ENCODE data around the gene PTPN1. TPM values are rescaled to one million over a fixed set of nuclear protein-coding genes. Genes with fewer than 3 reads are reported as not detected.
"Not testable (repeated sequence)": the region's sequence is repeated elsewhere in the genome, so short reads cannot be mapped to it uniquely, and the experiment has no call there.

Gene PTPN1
- total RNA-seq, 1 donor from 2014 or later = 8.4 TPM

DNA sequence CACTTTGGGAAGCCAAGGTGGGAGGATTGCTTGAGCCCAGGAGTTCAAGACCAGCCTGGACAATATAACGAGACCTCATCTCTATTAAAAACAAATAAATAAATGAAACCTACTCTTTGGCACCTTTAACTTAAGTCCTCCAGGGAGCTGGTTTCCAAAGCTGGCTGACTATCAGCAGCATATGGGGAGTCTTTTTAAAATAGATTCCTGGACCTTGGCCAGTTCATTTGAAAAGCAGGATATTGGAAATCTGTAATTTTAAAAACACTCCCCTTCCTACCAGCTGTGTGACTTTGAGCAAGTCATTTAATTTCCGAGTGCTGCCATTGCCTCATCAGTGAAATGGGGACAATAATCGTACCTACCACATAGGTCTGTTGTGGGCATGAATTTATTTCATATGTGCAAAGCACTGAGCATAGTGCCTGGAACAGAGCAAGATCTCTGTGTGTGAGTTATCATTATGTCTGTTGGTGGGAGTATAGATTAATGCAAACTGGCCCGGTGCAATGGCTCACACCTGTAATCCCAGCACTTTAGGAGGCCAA, 40.9 kb upstream of the PTPN1 start:
- Histone ChIP-seq H3K27me3 (ENCODE audit: control insufficient read depth in 3 of 3, insufficient read depth in 3 of 3, low read length in 3 of 3) (no peaks in the 10 kb centered on the region), H3K27ac (ENCODE audit: low read depth, low read length) (no peak overlapping the region), H3K9ac (ENCODE audit: low read depth in 1 of 3, low read length in 3 of 3) (no peak overlapping the region), H3K9me3 (ENCODE audit: control insufficient read depth in 3 of 3, low read length in 3 of 3) (no peaks in the 10 kb centered on the region), H3K4me1 (ENCODE audit: control insufficient read depth in 3 of 3, insufficient read depth in 3 of 3, low read length in 3 of 3) (peaks cover 4 to 6% (median 5%) of the 10 kb centered on the region in 3 donors), H3K4me3 (ENCODE audit: low read length in 3 of 3) (no peak overlapping the region), H3K36me3 (ENCODE audit: control insufficient read depth in 3 of 3, insufficient read depth in 3 of 3, low read length in 3 of 3) (no peaks in the 10 kb centered on the region)

DNA sequence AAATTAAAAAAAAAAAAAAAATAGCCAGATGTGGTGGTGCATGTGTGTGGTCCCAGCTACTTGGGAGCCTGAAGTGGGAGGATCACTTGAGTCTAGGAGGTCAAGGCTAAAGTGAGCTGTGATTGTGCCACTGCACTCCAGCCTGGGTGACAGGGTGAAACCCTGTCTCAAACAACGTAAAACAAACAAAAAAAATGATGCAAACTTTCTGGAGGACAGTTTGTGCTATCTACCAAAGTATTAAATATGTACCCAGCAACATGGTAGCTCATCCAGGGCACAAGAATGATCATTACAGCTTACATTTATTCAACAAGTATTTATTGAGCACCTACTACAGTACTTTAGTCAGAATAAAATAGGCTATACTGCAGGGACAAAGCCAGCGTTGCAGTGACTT, 40.4 kb upstream of the PTPN1 start:
- H3K9me3 ChIP-seq (ENCODE audit: control insufficient read depth in 3 of 3, low read length in 3 of 3) = no peaks in the 10 kb centered on the region
- H3K36me3 ChIP-seq (ENCODE audit: control insufficient read depth in 3 of 3, insufficient read depth in 3 of 3, low read length in 3 of 3) = no peaks in the 10 kb centered on the region
- peaks cover under 1 to 3% (median 1%) of the 10 kb centered on the region in 3 donors for H3K4me1 ChIP-seq (ENCODE audit: control insufficient read depth in 3 of 3, insufficient read depth in 3 of 3, low read length in 3 of 3)
- no peak overlapping the region for H3K4me3 ChIP-seq (ENCODE audit: low read length in 3 of 3)
- H3K9ac ChIP-seq (ENCODE audit: low read depth in 1 of 3, low read length in 3 of 3) = no peak overlapping the region
- H3K27ac ChIP-seq (ENCODE audit: low read depth, low read length) = no peak overlapping the region
- no peaks in the 10 kb centered on the region for H3K27me3 ChIP-seq (ENCODE audit: control insufficient read depth in 3 of 3, insufficient read depth in 3 of 3, low read length in 3 of 3)

DNA sequence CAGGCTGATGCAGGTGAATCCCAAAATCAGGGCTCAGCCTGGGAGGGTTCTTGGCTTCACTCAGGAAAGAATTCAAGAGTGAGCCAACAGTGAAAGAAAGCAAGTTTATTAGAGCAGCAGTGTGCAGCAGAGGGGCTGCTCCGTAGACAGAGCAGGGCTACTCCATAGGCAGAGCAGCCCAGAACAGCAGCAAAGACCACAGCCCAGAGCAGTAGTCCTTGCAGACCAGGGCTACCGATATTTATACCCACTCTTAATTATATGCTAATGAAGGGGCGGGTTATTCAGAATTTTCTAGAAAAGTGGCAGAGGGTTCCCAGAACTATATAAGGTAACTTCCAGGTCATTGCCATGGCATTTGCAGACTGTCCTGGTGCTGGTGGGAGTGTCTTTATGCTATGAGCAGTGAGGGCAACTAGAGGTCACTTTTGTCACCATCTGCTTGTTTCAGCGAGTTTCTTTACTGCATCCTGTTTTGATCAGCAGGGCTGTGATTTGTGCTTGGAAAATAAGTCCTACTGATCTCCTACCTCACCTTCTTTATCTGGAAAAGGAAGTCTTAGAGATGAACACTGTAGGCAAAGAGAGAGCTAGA, 39.8 kb upstream of the PTPN1 start:
- peaks cover 3 to 6% (median 5%) of the 10 kb centered on the region in 3 donors for H3K4me1 ChIP-seq (ENCODE audit: control insufficient read depth in 3 of 3, insufficient read depth in 3 of 3, low read length in 3 of 3)
- no peaks in the 10 kb centered on the region for H3K27me3 ChIP-seq (ENCODE audit: control insufficient read depth in 3 of 3, insufficient read depth in 3 of 3, low read length in 3 of 3)
- no peak overlapping the region for H3K27ac ChIP-seq (ENCODE audit: low read depth, low read length)
- no peaks in the 10 kb centered on the region for H3K9me3 ChIP-seq (ENCODE audit: control insufficient read depth in 3 of 3, low read length in 3 of 3)
- H3K9ac ChIP-seq (ENCODE audit: low read depth in 1 of 3, low read length in 3 of 3) = no peak overlapping the region
- no peaks in the 10 kb centered on the region for H3K36me3 ChIP-seq (ENCODE audit: control insufficient read depth in 3 of 3, insufficient read depth in 3 of 3, low read length in 3 of 3)
- H3K4me3 ChIP-seq (ENCODE audit: low read length in 3 of 3) = no peak overlapping the region

GRCh38 chr20:50471231-50471630, 39.0 kb upstream of the PTPN1 start:
- H3K4me1 ChIP-seq (ENCODE audit: control insufficient read depth in 3 of 3, insufficient read depth in 3 of 3, low read length in 3 of 3) = peaks cover 7 to 12% (median 10%) of the 10 kb centered on the region in 3 donors

GRCh38 chr20:50472693-50473664, 37.2 kb upstream of the PTPN1 start:
- H3K27ac ChIP-seq (ENCODE audit: low read depth, low read length) = no peak overlapping the region
- no peaks in the 10 kb centered on the region for H3K9me3 ChIP-seq (ENCODE audit: control insufficient read depth in 3 of 3, low read length in 3 of 3)
- peaks cover 7 to 12% (median 10%) of the 10 kb centered on the region in 3 donors for H3K4me1 ChIP-seq (ENCODE audit: control insufficient read depth in 3 of 3, insufficient read depth in 3 of 3, low read length in 3 of 3)
- H3K27me3 ChIP-seq (ENCODE audit: control insufficient read depth in 3 of 3, insufficient read depth in 3 of 3, low read length in 3 of 3) = no peaks in the 10 kb centered on the region
- H3K4me3 ChIP-seq (ENCODE audit: low read length in 3 of 3) = no peak overlapping the region
- H3K36me3 ChIP-seq (ENCODE audit: control insufficient read depth in 3 of 3, insufficient read depth in 3 of 3, low read length in 3 of 3) = no peaks in the 10 kb centered on the region
- H3K9ac ChIP-seq (ENCODE audit: low read depth in 1 of 3, low read length in 3 of 3) = no peak overlapping the region

More at GRCh38 chr20:50471231-50471630, 39.0 kb upstream of the PTPN1 start:
- Histone ChIP-seq H3K27ac (ENCODE audit: low read depth, low read length) (no peak overlapping the region), H3K9ac (ENCODE audit: low read depth in 1 of 3, low read length in 3 of 3) (no peak overlapping the region), H3K9me3 (ENCODE audit: control insufficient read depth in 3 of 3, low read length in 3 of 3) (no peaks in the 10 kb centered on the region), H3K4me3 (ENCODE audit: low read length in 3 of 3) (no peak overlapping the region), H3K36me3 (ENCODE audit: control insufficient read depth in 3 of 3, insufficient read depth in 3 of 3, low read length in 3 of 3) (no peaks in the 10 kb centered on the region), H3K27me3 (ENCODE audit: control insufficient read depth in 3 of 3, insufficient read depth in 3 of 3, low read length in 3 of 3) (no peaks in the 10 kb centered on the region)

GRCh38 chr20:50474356-50474755, 35.8 kb upstream of the PTPN1 start:
- not testable (repeated sequence) for H3K27me3 ChIP-seq (ENCODE audit: control insufficient read depth in 3 of 3, insufficient read depth in 3 of 3, low read length in 3 of 3); H3K36me3 ChIP-seq (ENCODE audit: control insufficient read depth in 3 of 3, insufficient read depth in 3 of 3, low read length in 3 of 3); H3K9me3 ChIP-seq (ENCODE audit: control insufficient read depth in 3 of 3, low read length in 3 of 3); H3K9ac ChIP-seq (ENCODE audit: low read depth in 1 of 3, low read length in 3 of 3); H3K27ac ChIP-seq (ENCODE audit: low read depth, low read length); H3K4me3 ChIP-seq (ENCODE audit: low read length in 3 of 3)
- H3K4me1 ChIP-seq (ENCODE audit: control insufficient read depth in 3 of 3, insufficient read depth in 3 of 3, low read length in 3 of 3) = peaks cover 7 to 17% (median 10%) of the 10 kb centered on the region in 3 donors

DNA sequence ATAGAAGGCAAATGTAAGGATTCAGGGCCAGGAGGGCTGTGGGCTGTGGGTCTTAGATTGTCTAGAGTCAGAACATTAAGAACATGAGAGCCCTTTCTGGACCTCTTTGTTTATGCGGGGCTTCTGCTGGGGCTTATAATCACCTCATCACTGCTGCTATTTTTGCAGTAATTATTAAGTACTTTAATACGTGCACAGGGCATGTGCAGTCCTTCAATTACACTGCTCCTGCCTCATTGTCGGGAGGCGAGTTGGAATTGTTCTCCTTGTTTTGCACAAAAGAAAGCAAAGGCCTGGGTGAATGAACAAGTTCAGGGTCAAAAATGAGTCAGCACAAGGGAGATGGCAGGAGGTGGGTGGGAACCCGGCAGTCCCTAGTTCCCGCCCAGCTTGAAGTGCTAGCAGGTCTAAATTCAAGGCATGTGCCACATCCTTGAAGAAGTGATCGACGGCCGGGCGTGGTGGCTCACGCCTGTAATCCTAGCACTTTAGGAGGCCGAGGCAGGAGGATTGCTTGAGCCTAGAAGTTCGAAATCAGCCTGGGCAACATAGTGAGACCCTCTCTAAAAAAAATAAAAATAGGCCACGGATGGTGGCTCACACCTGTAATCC, 34.4 kb upstream of the PTPN1 start:
- H3K36me3 ChIP-seq (ENCODE audit: control insufficient read depth in 3 of 3, insufficient read depth in 3 of 3, low read length in 3 of 3) = no peaks in the 10 kb centered on the region
- H3K4me3 ChIP-seq (ENCODE audit: low read length in 3 of 3) = no peak overlapping the region
- peaks cover 7 to 17% (median 10%) of the 10 kb centered on the region in 3 donors for H3K4me1 ChIP-seq (ENCODE audit: control insufficient read depth in 3 of 3, insufficient read depth in 3 of 3, low read length in 3 of 3)
- no peaks in the 10 kb centered on the region for H3K9me3 ChIP-seq (ENCODE audit: control insufficient read depth in 3 of 3, low read length in 3 of 3)
- H3K9ac ChIP-seq (ENCODE audit: low read depth in 1 of 3, low read length in 3 of 3) = no peak overlapping the region
- no peaks in the 10 kb centered on the region for H3K27me3 ChIP-seq (ENCODE audit: control insufficient read depth in 3 of 3, insufficient read depth in 3 of 3, low read length in 3 of 3)
- H3K27ac ChIP-seq (ENCODE audit: low read depth, low read length) = no peak overlapping the region

GRCh38 chr20:50477239-50477872, 32.8 kb upstream of the PTPN1 start:
- Histone ChIP-seq H3K27ac (ENCODE audit: low read depth, low read length) (no peak overlapping the region), H3K4me3 (ENCODE audit: low read length in 3 of 3) (no peak overlapping the region), H3K9me3 (ENCODE audit: control insufficient read depth in 3 of 3, low read length in 3 of 3) (no peaks in the 10 kb centered on the region), H3K9ac (ENCODE audit: low read depth in 1 of 3, low read length in 3 of 3) (no peak overlapping the region), H3K27me3 (ENCODE audit: control insufficient read depth in 3 of 3, insufficient read depth in 3 of 3, low read length in 3 of 3) (no peaks in the 10 kb centered on the region), H3K36me3 (ENCODE audit: control insufficient read depth in 3 of 3, insufficient read depth in 3 of 3, low read length in 3 of 3) (no peaks in the 10 kb centered on the region), H3K4me1 (ENCODE audit: control insufficient read depth in 3 of 3, insufficient read depth in 3 of 3, low read length in 3 of 3) (peaks cover 7 to 17% (median 10%) of the 10 kb centered on the region in 3 donors)

DNA sequence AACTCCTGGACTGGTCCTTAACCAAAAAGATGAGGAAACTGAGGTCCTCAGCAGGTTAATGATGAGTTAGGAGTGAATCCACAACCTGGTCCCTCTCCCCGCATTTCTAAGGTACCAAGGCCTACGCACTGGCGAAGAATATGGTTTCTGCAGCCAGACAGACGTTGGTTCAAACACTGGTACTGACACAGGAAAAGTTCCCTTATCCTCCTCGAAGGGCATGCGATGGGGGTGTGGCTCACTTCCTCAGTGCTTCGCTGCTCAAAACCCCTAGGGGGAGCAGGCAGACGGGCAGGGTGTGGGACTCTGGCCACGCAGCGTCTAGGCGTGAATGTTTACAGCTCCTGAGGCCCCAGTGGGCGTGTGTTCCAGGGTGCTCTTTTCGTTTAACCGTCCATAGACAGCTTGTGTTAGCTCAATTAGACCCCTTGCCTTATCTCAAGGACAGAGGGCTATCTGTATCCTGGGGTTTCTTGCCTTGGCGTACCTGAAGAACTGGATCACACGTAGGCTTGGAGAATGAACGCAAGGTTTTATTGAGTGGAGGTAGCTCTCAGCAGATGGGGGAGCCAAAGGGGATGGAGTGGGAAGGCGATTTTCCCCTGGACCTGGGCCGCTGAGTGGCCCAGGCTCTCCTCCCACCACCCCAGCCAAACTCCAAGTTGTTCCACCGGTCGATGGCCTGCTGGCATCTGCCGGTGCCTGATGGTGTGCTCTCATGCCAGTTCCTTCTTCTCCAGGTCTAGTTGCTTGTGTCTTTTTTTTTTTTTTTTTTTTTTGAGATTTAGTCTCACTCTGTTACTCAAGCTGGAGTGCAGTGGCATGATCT, 31.8 kb upstream of the PTPN1 start:
- Histone ChIP-seq H3K36me3 (ENCODE audit: control insufficient read depth in 3 of 3, insufficient read depth in 3 of 3, low read length in 3 of 3) (no peaks in the 10 kb centered on the region), H3K4me1 (ENCODE audit: control insufficient read depth in 3 of 3, insufficient read depth in 3 of 3, low read length in 3 of 3) (peaks cover 7 to 17% (median 11%) of the 10 kb centered on the region in 3 donors), H3K4me3 (ENCODE audit: low read length in 3 of 3) (no peak overlapping the region), H3K9me3 (ENCODE audit: control insufficient read depth in 3 of 3, low read length in 3 of 3) (no peaks in the 10 kb centered on the region), H3K9ac (ENCODE audit: low read depth in 1 of 3, low read length in 3 of 3) (no peak overlapping the region), H3K27me3 (ENCODE audit: control insufficient read depth in 3 of 3, insufficient read depth in 3 of 3, low read length in 3 of 3) (no peaks in the 10 kb centered on the region), H3K27ac (ENCODE audit: low read depth, low read length) (no peak overlapping the region)

Measured in skeletal muscle tissue (tissue), 4 donors.